K562 (cell line): Measurements from ENCODE around the gene EMILIN1. TPM values are rescaled to one million over a fixed set of nuclear protein-coding genes. Genes with fewer than 3 reads are reported as not detected.

Experiments
- ATAC-seq: fragments of 200-7000 bp; cut with Tn5 transposase; 3 replicates; pipeline ENCODE4 v1.9.1; 2020; ENCODE audit warnings: moderate library complexity
- BruUV-seq: library from RNA; stranded (reverse); fragments of 400-500 nt; replicated peaks from 2 replicates; lab custom pipeline; 2021; lab: Mats Ljungman, UMichigan
- CTCF ChIA-PET: fragments of 300-600 bp; formaldehyde crosslinking; extraction: SDS; loops from one replicate; lab custom pipeline; 2021; ENCODE audit warnings: low intra/inter-chr PET ratio; lab: Yijun Ruan, JAX
- POLR2A ChIA-PET: fragments of 300-600, 350-650 bp; sonication (Branson Sonifier 250); formaldehyde crosslinking; extraction: SDS; loops from one replicate; lab custom pipeline; 2021; ENCODE audit warnings: antibody characterized with exemption, inconsistent platforms; lab: Yijun Ruan, JAX
- DNase-seq, 4 experiments: peaks; one replicate each; pipeline versions ENCODE4 v3.0.0 to v3.0.0-alpha.2; 2011 to 2018; ENCODE audit warnings: low spot score in 3 of 4, mixed read lengths in 3 of 4; ENCODE audit errors: extremely low read depth in 1 of 4
- FAIRE-seq: peaks from 2 replicates; lab custom pipeline; 2011; peaks lifted over from hg19 to GRCh38; lab: Jason Lieb, UNC
- H2AFZ ChIP-seq: 2 replicates; pipeline ENCODE4 v1.6.0; 2011; ENCODE audit warnings: low read depth, low read length, control low read depth, inconsistent platforms
- H3K27ac ChIP-seq: fragments of 200-600 bp; 3 replicates; pipeline ENCODE4 v1.8.0; 2011; ENCODE audit warnings: low read depth, mild to moderate bottlenecking, control low read depth, inconsistent platforms, low read length, moderate library complexity, mixed read lengths; ENCODE audit errors: extremely low read depth
- H3K27me3 ChIP-seq, 2 experiments: fragments of 300-600 bp in 1 of 2; 2 replicates in 1 of 2; 3 replicates in 1 of 2; pipeline versions ENCODE4 v1.6.0 to v1.8.0; 2011; ENCODE audit warnings: inconsistent platforms in 2 of 2, low read length in 2 of 2, mild to moderate bottlenecking in 1 of 2, mixed read lengths in 1 of 2, moderate library complexity in 1 of 2; ENCODE audit not compliant: control insufficient read depth in 2 of 2, insufficient read depth in 2 of 2
- H3K36me3 ChIP-seq: fragments of 300-600 bp; 3 replicates; pipeline ENCODE4 v1.8.0; 2011; ENCODE audit warnings: mild to moderate bottlenecking, low read length, inconsistent platforms; ENCODE audit not compliant: control insufficient read depth, insufficient read depth
- H3K4me1 ChIP-seq, 2 experiments: fragments of 200-600 bp in 1 of 2; replicated peaks in 1 of 2; 2 replicates in 1 of 2; 3 replicates in 1 of 2; pipeline versions ENCODE4 v1.5.1 to v1.8.0; 2011; ENCODE audit warnings: inconsistent platforms in 2 of 2, low read length in 2 of 2, mild to moderate bottlenecking in 1 of 2, mixed read lengths in 1 of 2, moderate library complexity in 1 of 2; ENCODE audit not compliant: control insufficient read depth in 2 of 2, insufficient read depth in 2 of 2
- H3K4me2 ChIP-seq: 2 replicates; pipeline ENCODE4 v1.6.1; 2011; ENCODE audit warnings: low read length, control low read depth, inconsistent platforms, mixed read lengths; ENCODE audit not compliant: insufficient read depth
- H3K4me3 ChIP-seq: fragments of 200-600 bp; sonication (generic), shearing (Covaris generic); 2 replicates; pipeline ENCODE4 v1.5.1; 2016; ENCODE audit warnings: control low read depth, inconsistent platforms
- H3K79me2 ChIP-seq: fragments of 200-600 bp; 3 replicates; pipeline ENCODE4 v1.8.0; 2011; ENCODE audit warnings: low read length, inconsistent platforms; ENCODE audit not compliant: control insufficient read depth, insufficient read depth
- H3K9ac ChIP-seq, 2 experiments: 2 replicates each; pipeline versions ENCODE4 v1.6.0 to v1.6.1; 2011; ENCODE audit warnings: low read depth in 2 of 2, low read length in 2 of 2, control low read depth in 1 of 2, inconsistent platforms in 1 of 2, mild to moderate bottlenecking in 1 of 2, mixed read lengths in 1 of 2; ENCODE audit not compliant: insufficient read depth in 1 of 2
- H3K9me1 ChIP-seq: one replicate; pipeline ENCODE4 v1.6.0; 2011; ENCODE audit warnings: inconsistent platforms, mild to moderate bottlenecking, low read length, moderate library complexity; ENCODE audit not compliant: control insufficient read depth, insufficient read depth
- H3K9me3 ChIP-seq: replicated peaks from 2 replicates; pipeline ENCODE4 v1.5.1; 2011; ENCODE audit warnings: low read depth, low read length, inconsistent platforms; ENCODE audit not compliant: control insufficient read depth, insufficient read depth
- H4K20me1 ChIP-seq: replicated peaks from 2 replicates; pipeline ENCODE4 v1.6.1; 2011; ENCODE audit warnings: low read length, inconsistent platforms, mixed read lengths; ENCODE audit not compliant: control insufficient read depth, insufficient read depth
- BDP1 ChIP-seq: IDR thresholded peaks from 3 replicates; pipeline ENCODE4 v1.6.1; 2011; ENCODE audit not compliant: insufficient read length, insufficient read depth
- EP400 ChIP-seq: fragments of 450-650 bp; IDR thresholded peaks from 2 replicates; pipeline ENCODE4 v1.6.1; 2017; ENCODE audit warnings: antibody characterized with exemption, mild to moderate bottlenecking, moderate library complexity
- RBBP5 ChIP-seq: fragments of 200-600 bp; sonication (generic); IDR thresholded peaks from 2 replicates; pipeline ENCODE4 v1.6.1; 2012; ENCODE audit warnings: borderline replicate concordance, mild to moderate bottlenecking, low read length, control low read depth, inconsistent platforms; ENCODE audit not compliant: insufficient read depth, poor library complexity, severe bottlenecking
- ZNF133 ChIP-seq: fragments of 250-450 bp; sonication (Bioruptor Pico); IDR thresholded peaks from 2 replicates; pipeline ENCODE4 v1.4.0; 2020; ENCODE audit warnings: mild to moderate bottlenecking
- ZNF24 ChIP-seq: fragments of 450-650 bp; IDR thresholded peaks from 2 replicates; pipeline ENCODE4 v1.6.1; 2016
- ZNF589 ChIP-seq: fragments of 200-800 bp; sonication (Bioruptor generic); IDR thresholded peaks from 2 replicates; pipeline ENCODE4 v1.6.1; 2016; ENCODE audit warnings: low read depth, missing genetic modification characterization, missing compliant biosample characterization
- WGBS: fragments of 100-300 bp; shearing (Covaris generic); methylation state at CpG from one replicate; pipeline ENCODE4 v1.1.6; 2016; ENCODE audit warnings: low coverage, mixed read lengths; ENCODE audit not compliant: insufficient coverage; ENCODE audit errors: missing lambda C conversion rate; 5-methylcytosine and 5-hydroxymethylcytosine counted together
- in situ Hi-C: fragments of 300-500 bp; cut with MboI; formaldehyde crosslinking; loops from 4 replicates; pipeline ENCODE4 v1.15.0; 2018; ENCODE audit warnings: inconsistent platforms, mixed read lengths
- intact Hi-C: fragments of 100-400 bp; cut with micrococcal nuclease; formaldehyde crosslinking; loops from 2 replicates; pipeline ENCODE4 v1.14.2; 2022
- polyA plus RNA-seq, 8 experiments: library from polyadenylated mRNA; depleted of rRNA in 4 of 8; stranded (reverse) in 5 of 8; unstranded in 3 of 8; fragments of >200 nt; fragmentation: Nextera tagmentation in 2 of 8; fragmentation: Illumina TruSeq in 1 of 8; extraction: Ambion mirVana in 2 of 8; extraction: Trizol in 1 of 8; gene quantifications; 2 replicates each; pipeline versions ENCODE4 v1.2.1 to v1.2.3, GENCODE V29; 2011 to 2014; ENCODE audit warnings: inconsistent platforms in 1 of 8, missing spikeins in 1 of 8
- total RNA-seq, 7 experiments: library from RNA; depleted of rRNA in 6 of 7; stranded (reverse); fragments of >200 nt in 6 of 7; fragmentation: Illumina TruSeq in 2 of 7; extraction: Trizol in 2 of 7; gene quantifications; 2 replicates each; pipeline versions ENCODE4 v1.2.1 to v1.2.3, GENCODE V29; 2011 to 2021; ENCODE audit warnings: low replicate concordance in 1 of 7
- TF ChIP-seq, protein P1 (sequence below): fragments of 200-800 bp; sonication (Bioruptor generic); IDR thresholded peaks from 2 replicates; pipeline ENCODE4 v1.6.1; 2017; ENCODE audit warnings: missing genetic modification characterization, missing compliant biosample characterization

EMILIN1 gene
- total and polyA plus RNA-seq, 9 of the 15 experiments (the other 6 are each of a cell fraction or from before 2014, with no cell fraction given) = 0.04 to 2.7 (median 0.54) TPM; not detected in 2

GRCh38 chr2:27085062-27085672 is 6.8 kb downstream of the EMILIN1 start:
- POLR2A ChIA-PET = interaction anchor here (0.6 to 1.2 kb wide), 4 partner anchors 10 to 118 kb away, joined by 3 to 4 read pairs (median 4); no protein-coding TSS in a partner anchor
- TF ChIP-seq ZNF133 (CRISPR knock-in tag) (no peak), ZNF589 (0 out of 2 replicates have a peak, but pooled peaks have one; percentile 22), EP400 (no peak), ZNF24 (peak; percentile 92), BDP1 (no peak), RBBP5 (peak; percentile 3)
- TF ChIP-seq, protein P1, sequence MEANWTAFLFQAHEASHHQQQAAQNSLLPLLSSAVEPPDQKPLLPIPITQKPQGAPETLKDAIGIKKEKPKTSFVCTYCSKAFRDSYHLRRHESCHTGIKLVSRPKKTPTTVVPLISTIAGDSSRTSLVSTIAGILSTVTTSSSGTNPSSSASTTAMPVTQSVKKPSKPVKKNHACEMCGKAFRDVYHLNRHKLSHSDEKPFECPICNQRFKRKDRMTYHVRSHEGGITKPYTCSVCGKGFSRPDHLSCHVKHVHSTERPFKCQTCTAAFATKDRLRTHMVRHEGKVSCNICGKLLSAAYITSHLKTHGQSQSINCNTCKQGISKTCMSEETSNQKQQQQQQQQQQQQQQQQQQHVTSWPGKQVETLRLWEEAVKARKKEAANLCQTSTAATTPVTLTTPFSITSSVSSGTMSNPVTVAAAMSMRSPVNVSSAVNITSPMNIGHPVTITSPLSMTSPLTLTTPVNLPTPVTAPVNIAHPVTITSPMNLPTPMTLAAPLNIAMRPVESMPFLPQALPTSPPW (CRISPR knock-in tag) = peak; percentile 89; the same call in 1 of the 2 replicates
- H3K4me1 ChIP-seq = peaks cover 58 to 75% of the 10 kb centered on the region in 2 experiments

More at GRCh38 chr2:27085062-27085672, 6.8 kb downstream of the EMILIN1 start:
- no peaks in the 10 kb centered on the region for H3K36me3 ChIP-seq
- H3K27me3 ChIP-seq = no peaks in the 10 kb centered on the region
- H3K4me3 ChIP-seq = peak overlapping the region; percentile 57; the same call in 1 of the 2 replicates
- peak overlapping the region; percentile 69 for H3K4me2 ChIP-seq
- BruUV-seq = TSS peak; percentile 75
- H3K9me3 ChIP-seq = no peaks in the 10 kb centered on the region
- WGBS = 72% methylated on average over 9 of the region's 10 CpGs
- H3K9ac ChIP-seq = peak overlapping the region; percentile 81 to 95
- no peak for DNase-seq
- peak overlapping the region; percentile 85; the same call in 1 of the 3 replicates for H3K27ac ChIP-seq
- ATAC-seq = no peak
- intact Hi-C loops (loop anchor here (2.0 kb wide), 1 partner anchor 124 kb away; no protein-coding TSS in a partner anchor), in situ Hi-C loops (loop anchor here (5.0 kb wide), 1 partner anchor 123 kb away; no protein-coding TSS in a partner anchor)
- H3K9me1 ChIP-seq = peaks cover 4% of the 10 kb centered on the region
- peak overlapping the region; percentile 56 for H2AFZ ChIP-seq
- no peaks in the 10 kb centered on the region for H4K20me1 ChIP-seq
- no peak for FAIRE-seq
- peaks cover 10% of the 10 kb centered on the region; the same call in 1 of the 3 replicates for H3K79me2 ChIP-seq
- CTCF ChIA-PET = interaction anchor here (0.7 to 2.5 kb wide), 4 partner anchors 53 to 123 kb away, joined by 3 to 22 read pairs (median 4); no protein-coding TSS in a partner anchor
